Effector CD8-positive, alpha-beta T cell (primary cell): Measurements from ENCODE around the gene ADAM17.
"Not testable (repeated sequence)": the region's sequence is repeated elsewhere in the genome, so short reads cannot be mapped to it uniquely, and the experiment has no call there.

Experiments used
- DNase-seq: peaks from one replicate; lab custom pipeline; 2025; lab: John Stamatoyannopoulos, UW
- total RNA-seq, 4 experiments: gene quantifications; one replicate each; lab custom pipeline; 2026; lab: John Stamatoyannopoulos, UW

ADAM17 gene
- 102 to 173 (median 117) reads per million in 4 experiments for total RNA-seq

GRCh38 chr2:9555297-9556120 lies at the start of gene ADAM17:
ADAM17 (minus strand) TSS chr2:9555830; CDS start chr2:9555605, 225 bp downstream.
- peak; percentile 67 for DNase-seq

GRCh38 chr2:9602412-9602811 lies 46.8 kb upstream of the ADAM17 start:
- no peak for DNase-seq

- DNase-seq: no peak
Observed at GRCh38 chr2:9601397-9601796, 45.8 kb upstream of the ADAM17 start.

GRCh38 chr2:9599430-9599829 lies 43.8 kb upstream of the ADAM17 start:
- DNase-seq: no peak

GRCh38 chr2:9596621-9597311 lies 41.1 kb upstream of the ADAM17 start:
- no peak for DNase-seq

GRCh38 chr2:9595746-9596145 lies 40.1 kb upstream of the ADAM17 start:
- DNase-seq: no peak

GRCh38 chr2:9595256-9595655 lies 39.6 kb upstream of the ADAM17 start:
- DNase-seq: not testable (repeated sequence)

- no peak for DNase-seq
Observed at GRCh38 chr2:9594366-9595054, 38.9 kb upstream of the ADAM17 start.

GRCh38 chr2:9593925-9594324 lies 38.3 kb upstream of the ADAM17 start:
- no peak for DNase-seq

GRCh38 chr2:9592699-9593098 lies 37.1 kb upstream of the ADAM17 start:
- no peak for DNase-seq

GRCh38 chr2:9590641-9591040 lies 35.0 kb upstream of the ADAM17 start:
- no peak for DNase-seq

GRCh38 chr2:9586465-9586864 lies 30.8 kb upstream of the ADAM17 start:
- no peak for DNase-seq

GRCh38 chr2:9585486-9585885 lies 29.9 kb upstream of the ADAM17 start:
- no peak for DNase-seq

- not testable (repeated sequence) for DNase-seq
Observed at GRCh38 chr2:9584902-9585301, 29.3 kb upstream of the ADAM17 start.

GRCh38 chr2:9582624-9583023 lies 27.0 kb upstream of the ADAM17 start:
- no peak for DNase-seq

GRCh38 chr2:9578467-9579235 lies 23.0 kb upstream of the ADAM17 start:
- DNase-seq: no peak

- no peak for DNase-seq
Observed at GRCh38 chr2:9574331-9574730, 18.7 kb upstream of the ADAM17 start.

GRCh38 chr2:9573840-9574239 lies 18.2 kb upstream of the ADAM17 start:
- DNase-seq: no peak

- DNase-seq: no peak
Observed at GRCh38 chr2:9573013-9573720, 17.5 kb upstream of the ADAM17 start.

GRCh38 chr2:9570182-9571060 lies 14.8 kb upstream of the ADAM17 start:
- no peak for DNase-seq
